Endothelial cell of umbilical vein (primary cell): Measurements from ENCODE around the gene NDST3. TPM values are rescaled to one million over a fixed set of nuclear protein-coding genes. Genes with fewer than 3 reads are reported as not detected.

Experiments used
- BruUV-seq: library from RNA; stranded (reverse); fragments of 400-500 nt; replicated peaks from 2 replicates; lab custom pipeline; 2021; lab: Mats Ljungman, UMichigan
- CTCF ChIA-PET: fragments of 300-600, 350-600 bp; sonication (Branson Sonifier 250); formaldehyde crosslinking; loops from one replicate; lab custom pipeline; 2021; ENCODE audit warnings: antibody characterized with exemption, inconsistent platforms; lab: Charles Lee
- POLR2A ChIA-PET: fragments of 300-600, 350-600 bp; sonication (Branson Sonifier 250); formaldehyde crosslinking; loops from one replicate; lab custom pipeline; 2021; ENCODE audit warnings: antibody characterized with exemption, inconsistent platforms; lab: Charles Lee
- DNase-seq: peaks from one replicate; pipeline ENCODE4 v3.0.0-alpha.2; 2011; ENCODE audit warnings: low read depth, low spot score
- FAIRE-seq: peaks from 2 replicates; lab custom pipeline; 2011; peaks lifted over from hg19 to GRCh38; lab: Jason Lieb, UNC
- H2AFZ ChIP-seq: 2 replicates; pipeline ENCODE4 v1.6.0; 2012; ENCODE audit warnings: low read depth, low read length, control low read depth, inconsistent platforms
- H3K27ac ChIP-seq: 2 replicates; pipeline ENCODE4 v1.5.1; 2011; ENCODE audit warnings: low read depth, mild to moderate bottlenecking, control low read depth, low read length, moderate library complexity; ENCODE audit not compliant: insufficient read depth
- H3K27me3 ChIP-seq, 2 experiments: 2 replicates each; pipeline versions ENCODE4 v1.6.0 to v1.6.1; 2011; ENCODE audit warnings: low read length in 2 of 2, mixed read lengths in 1 of 2; ENCODE audit not compliant: control insufficient read depth in 2 of 2, insufficient read depth in 2 of 2
- H3K36me3 ChIP-seq, 2 experiments: 2 replicates in 1 of 2; 3 replicates in 1 of 2; pipeline ENCODE4 v1.5.1; 2011; ENCODE audit warnings: low read length in 2 of 2, mild to moderate bottlenecking in 1 of 2, moderate library complexity in 1 of 2; ENCODE audit not compliant: control insufficient read depth in 2 of 2, insufficient read depth in 2 of 2; ENCODE audit errors: extremely low read depth in 1 of 2
- H3K4me1 ChIP-seq: 3 replicates; pipeline ENCODE4 v1.5.1; 2011; ENCODE audit warnings: mild to moderate bottlenecking, low read length; ENCODE audit not compliant: control insufficient read depth, insufficient read depth; ENCODE audit errors: extremely low read depth
- H3K4me2 ChIP-seq: 2 replicates; pipeline ENCODE4 v1.6.1; 2011; ENCODE audit warnings: low read length, control low read depth, mixed read lengths; ENCODE audit not compliant: insufficient read depth
- H3K4me3 ChIP-seq, 3 experiments: fragments of 200-600 bp in 1 of 3; sonication (generic), shearing (Covaris generic) in 1 of 3; replicated peaks in 1 of 3; 2 replicates each; pipeline ENCODE4 v1.5.1; 2011 to 2016; ENCODE audit warnings: control low read depth in 3 of 3, low read length in 3 of 3, mild to moderate bottlenecking in 2 of 3, inconsistent platforms in 1 of 3, low read depth in 1 of 3, moderate library complexity in 1 of 3; ENCODE audit not compliant: insufficient read depth in 1 of 3
- H3K79me2 ChIP-seq: 2 replicates; pipeline ENCODE4 v1.6.0; 2012; ENCODE audit warnings: low read length, inconsistent platforms; ENCODE audit not compliant: control insufficient read depth, insufficient read depth
- H3K9ac ChIP-seq: replicated peaks from 2 replicates; pipeline ENCODE3; 2011; ENCODE audit warnings: low read length, control low read depth; ENCODE audit not compliant: insufficient read depth; ENCODE audit errors: extremely low read depth
- H3K9me1 ChIP-seq: replicated peaks from 3 replicates; pipeline ENCODE4 v1.6.0; 2011; ENCODE audit warnings: mild to moderate bottlenecking, low read length; ENCODE audit not compliant: control insufficient read depth, insufficient read depth; ENCODE audit errors: extremely low read depth
- H3K9me3 ChIP-seq: replicated peaks from 2 replicates; pipeline ENCODE4 v1.5.1; 2012; ENCODE audit warnings: low read length, inconsistent platforms; ENCODE audit not compliant: control insufficient read depth, insufficient read depth
- H4K20me1 ChIP-seq: replicated peaks from 2 replicates; pipeline ENCODE3; 2011; ENCODE audit warnings: mild to moderate bottlenecking, low read length; ENCODE audit not compliant: control insufficient read depth, insufficient read depth; ENCODE audit errors: extremely low read depth
- CTCF ChIP-seq, 2 donors: IDR thresholded peaks; 1 replicate in 1 of 2; 2 replicates in 1 of 2; pipeline ENCODE4 v1.5.1; 2011; ENCODE audit warnings: low read length in 2 of 2, mild to moderate bottlenecking in 2 of 2, moderate library complexity in 2 of 2, control low read depth in 1 of 2, inconsistent platforms in 1 of 2, low read depth in 1 of 2; ENCODE audit not compliant: insufficient read depth in 1 of 2; ENCODE audit errors: extremely low read depth in 1 of 2
- EZH2 ChIP-seq: IDR thresholded peaks from 2 replicates; pipeline ENCODE4 v1.6.1; 2012; ENCODE audit warnings: borderline replicate concordance, low read depth, mild to moderate bottlenecking, moderate library complexity, low read length, inconsistent platforms; ENCODE audit not compliant: severe bottlenecking
- FOS ChIP-seq: IDR thresholded peaks from 2 replicates; pipeline ENCODE4 v1.6.1; 2011; ENCODE audit warnings: mild to moderate bottlenecking, low read length, moderate library complexity, borderline replicate concordance; ENCODE audit not compliant: insufficient read depth
- GATA2 ChIP-seq: IDR thresholded peaks from 2 replicates; pipeline ENCODE4 v1.7.0; 2011; ENCODE audit warnings: low read depth, mild to moderate bottlenecking, moderate library complexity, mixed read lengths, low read length; ENCODE audit not compliant: insufficient read length, insufficient read depth
- JUN ChIP-seq: IDR thresholded peaks from 2 replicates; pipeline ENCODE4 v1.6.1; 2011; ENCODE audit warnings: borderline replicate concordance, low read depth; ENCODE audit not compliant: insufficient read length, insufficient read depth
- MAX ChIP-seq: IDR thresholded peaks from 2 replicates; pipeline ENCODE4 v1.6.1; 2011; ENCODE audit not compliant: insufficient read depth, insufficient read length
- MYC ChIP-seq: IDR thresholded peaks from one replicate; pipeline ENCODE4 v1.6.1; 2011; ENCODE audit warnings: mild to moderate bottlenecking, low read depth, low read length
- POLR2A ChIP-seq: IDR thresholded peaks from 2 replicates; pipeline ENCODE4 v1.6.1; 2012; ENCODE audit warnings: low read depth, mild to moderate bottlenecking, control low read depth, low read length
- POLR2AphosphoS5 ChIP-seq: IDR thresholded peaks from 2 replicates; pipeline ENCODE4 v1.6.1; 2012; ENCODE audit warnings: low read depth, mild to moderate bottlenecking, control low read depth, low read length, moderate library complexity; ENCODE audit not compliant: insufficient read depth
- dilution Hi-C: fragments of 300-500 bp; cut with MboI; formaldehyde crosslinking; loops from one replicate; pipeline ENCODE4 v1.15.0; 2019; ENCODE audit warnings: low sequenced_read_pairs; ENCODE audit not compliant: extremely low pct_ligation_motif_present
- intact Hi-C: fragments of 100-400 bp; cut with micrococcal nuclease; formaldehyde crosslinking; loops from one replicate; pipeline ENCODE4 v1.10.0; 2022
- polyA plus RNA-seq, 4 experiments: library from polyadenylated mRNA; depleted of rRNA in 3 of 4; stranded (reverse) in 3 of 4; unstranded in 1 of 4; fragments of >200 nt; gene quantifications; 2 replicates each; pipeline versions ENCODE4 v1.2.1 to v1.2.3, GENCODE V29; 2011 to 2012; ENCODE audit warnings: missing spikeins in 1 of 4
- total RNA-seq: library from RNA; stranded (reverse); gene quantifications from 2 replicates; pipeline ENCODE4 v1.2.3, GENCODE V29; 2021

Gene NDST3
- total and polyA plus RNA-seq, 2 donors (not counting 3 experiments of a cell fraction or from before 2014, with no cell fraction given): 0.04 TPM; not detected in 1

- H3K4me3 ChIP-seq: no peak overlapping the region
- CTCF ChIA-PET: no interaction called here
- H2AFZ ChIP-seq: no peak overlapping the region
- H3K9me3 ChIP-seq: no peaks in the 10 kb centered on the region
- intact Hi-C loops: no loop called here
- POLR2A ChIA-PET: no interaction called here
- H3K79me2 ChIP-seq: no peaks in the 10 kb centered on the region
- H3K27ac ChIP-seq: no peak overlapping the region
- H4K20me1 ChIP-seq: no peaks in the 10 kb centered on the region
- dilution Hi-C loops: no loop called here
- TF ChIP-seq CTCF (IDR thresholded peaks at IDR 0.05; ENCODE audit: extremely low read depth in 1 of 2, insufficient read depth in 1 of 2, low read depth in 1 of 2, low read length in 2 of 2) (no peak), GATA2 (no peak), MYC (no peak), JUN (no peak), POLR2A (no peak), POLR2AphosphoS5 (no peak), MAX (no peak), FOS (no peak), EZH2 (no peak)
- H3K4me2 ChIP-seq: no peak overlapping the region
- H3K9ac ChIP-seq: no peak overlapping the region
- H3K27me3 ChIP-seq: peaks cover 11 to 22% of the 10 kb centered on the region in 2 experiments
- H3K9me1 ChIP-seq: no peaks in the 10 kb centered on the region
- BruUV-seq: no TSS peak
- no peak for FAIRE-seq
- H3K4me1 ChIP-seq: no peaks in the 10 kb centered on the region
- no peaks in the 10 kb centered on the region for H3K36me3 ChIP-seq
- no peak for DNase-seq
Observed at GRCh38 chr4:118268780-118269179, 234.5 kb downstream of the NDST3 start.
